Skeletal muscle tissue (tissue), 4 donors: ENCODE data around the gene ANGPTL4. TPM values are rescaled to one million over a fixed set of nuclear protein-coding genes. Genes with fewer than 3 reads are reported as not detected.
A peak's percentile ranks its signal among the peaks of the same experiment; 100 is the strongest.
"Not testable (repeated sequence)": the region's sequence is repeated elsewhere in the genome, so short reads cannot be mapped to it uniquely, and the experiment has no call there.

Experiments used
- H3K27ac ChIP-seq: one replicate; pipeline ENCODE4 v1.7.0; 2013; ENCODE audit warnings: mild to moderate bottlenecking, low read depth, low read length, inconsistent platforms
- H3K27me3 ChIP-seq, 3 donors: one replicate each; pipeline ENCODE4 v1.7.0; 2013; ENCODE audit warnings: low read length in 3 of 3; ENCODE audit not compliant: control insufficient read depth in 3 of 3, insufficient read depth in 3 of 3
- H3K36me3 ChIP-seq, 3 donors: one replicate each; pipeline ENCODE4 v1.7.0; 2013; ENCODE audit warnings: low read length in 3 of 3; ENCODE audit not compliant: control insufficient read depth in 3 of 3, insufficient read depth in 3 of 3
- H3K4me1 ChIP-seq, 3 donors: one replicate each; pipeline ENCODE4 v1.7.0; 2013; ENCODE audit warnings: low read length in 3 of 3, mild to moderate bottlenecking in 3 of 3; ENCODE audit not compliant: control insufficient read depth in 3 of 3, insufficient read depth in 3 of 3
- H3K4me3 ChIP-seq, 3 donors: one replicate each; pipeline ENCODE4 v1.7.0; 2013; ENCODE audit warnings: low read length in 3 of 3
- H3K9ac ChIP-seq, 3 donors: one replicate each; pipeline ENCODE4 v1.7.0; 2013; ENCODE audit warnings: low read length in 3 of 3, mild to moderate bottlenecking in 3 of 3, moderate library complexity in 2 of 3, low read depth in 1 of 3
- H3K9me3 ChIP-seq, 3 donors: one replicate each; pipeline ENCODE4 v1.7.0; 2013; ENCODE audit warnings: low read length in 3 of 3; ENCODE audit not compliant: control insufficient read depth in 3 of 3
- total RNA-seq: library from RNA; depleted of rRNA; stranded (reverse); fragments of >200 nt; gene quantifications from one replicate; pipeline ENCODE4 v1.2.3, GENCODE V29; 2014
- donor health status: Osteomylitis.

ANGPTL4 gene
- total RNA-seq, 1 donor from 2014 or later: 1.0 TPM

DNA sequence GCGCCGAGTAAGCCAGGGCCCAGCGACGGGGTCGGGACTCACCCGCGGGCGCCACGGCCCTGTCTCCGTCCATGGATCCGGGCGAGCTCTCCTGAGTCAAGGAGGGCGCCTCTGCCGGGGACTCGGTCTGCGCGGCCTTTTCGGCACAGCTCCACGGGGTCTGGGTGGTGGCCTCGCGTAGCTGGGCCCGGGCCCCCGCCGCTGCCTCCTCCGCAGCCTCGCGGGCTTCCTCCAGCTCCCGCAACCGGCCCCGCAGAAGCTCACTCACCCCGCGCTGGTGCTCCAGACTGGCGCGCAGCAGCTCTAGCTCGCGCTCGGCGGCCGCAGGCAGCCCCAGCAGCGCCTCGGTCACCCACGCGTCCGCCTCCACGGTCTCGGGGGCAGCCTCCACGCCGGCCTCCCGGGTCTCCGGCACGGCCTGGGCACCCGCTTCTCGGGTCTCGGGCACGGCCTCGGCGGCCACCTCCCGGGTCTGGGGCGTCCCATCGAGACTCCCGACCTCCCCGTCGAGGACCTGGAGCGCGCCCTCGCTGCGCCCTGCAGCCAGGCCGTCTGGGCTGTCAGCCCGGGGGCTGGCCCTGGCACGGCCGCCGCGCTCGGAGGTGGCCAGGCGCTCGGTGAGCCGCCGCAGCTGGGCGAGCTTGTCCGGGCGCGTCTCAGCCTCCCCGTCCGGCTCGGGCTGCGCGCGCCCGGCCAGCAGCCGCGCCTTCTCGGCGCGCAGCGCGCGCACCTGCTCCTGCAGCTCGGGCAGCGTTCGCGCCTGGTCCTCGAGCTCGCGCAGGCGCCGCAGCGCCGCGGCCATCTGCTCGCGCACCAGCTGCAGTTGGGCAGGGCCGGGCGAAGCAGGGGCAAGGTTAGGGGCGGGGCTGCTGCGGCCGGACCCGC lies 29.3 kb upstream of the ANGPTL4 start:
- Histone ChIP-seq H3K4me3 (peak overlapping the region in 2 of 3 donors; percentile 29 to 40), H3K4me1 (peaks cover 0 to 12% (median 9%) of the 10 kb centered on the region in 3 donors), H3K27ac (no peak overlapping the region)

GRCh38 chr19:8335343-8336071 lies 28.4 kb upstream of the ANGPTL4 start:
- Histone ChIP-seq H3K9me3 (no peaks in the 10 kb centered on the region), H3K36me3 (no peaks in the 10 kb centered on the region), H3K27me3 (peaks cover 20 to 47% (median 22%) of the 10 kb centered on the region in 3 donors), H3K27ac (no peak overlapping the region), H3K4me1 (peaks cover 0 to 16% (median 9%) of the 10 kb centered on the region in 3 donors), H3K4me3 (peak overlapping the region in 2 of 3 donors; percentile 29 to 40), H3K9ac (no peak overlapping the region)

More for the DNA sequence above, 29.3 kb upstream of the ANGPTL4 start:
- no peaks in the 10 kb centered on the region for H3K36me3 ChIP-seq
- H3K27me3 ChIP-seq: peaks cover 19 to 43% (median 20%) of the 10 kb centered on the region in 3 donors
- no peak overlapping the region for H3K9ac ChIP-seq
- no peaks in the 10 kb centered on the region for H3K9me3 ChIP-seq

DNA sequence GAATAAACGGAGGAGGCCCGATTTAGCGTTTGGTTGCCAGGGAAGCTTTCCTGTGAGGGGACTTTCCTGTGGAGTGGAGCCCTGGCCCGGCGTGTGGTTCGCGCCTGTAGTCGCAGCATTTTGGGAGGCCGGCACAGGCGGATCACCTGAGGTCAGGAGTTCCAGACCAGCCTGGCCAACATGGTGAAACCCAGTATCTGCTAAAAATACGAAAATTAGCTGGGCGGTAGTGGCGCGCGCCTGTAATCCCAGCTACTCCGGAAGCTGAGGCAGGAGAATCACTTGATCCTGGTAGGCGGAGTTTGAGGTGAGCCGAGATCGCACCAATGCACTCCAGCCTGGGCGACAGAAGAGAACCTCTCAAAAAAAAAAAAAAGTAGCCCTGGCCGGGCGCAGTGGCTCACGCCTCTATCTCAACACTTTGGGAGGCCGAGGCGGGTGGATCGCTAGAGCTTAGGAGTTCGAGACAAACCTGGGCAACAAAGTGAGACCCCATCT lies 27.8 kb upstream of the ANGPTL4 start:
- no peak overlapping the region for H3K27ac ChIP-seq

DNA sequence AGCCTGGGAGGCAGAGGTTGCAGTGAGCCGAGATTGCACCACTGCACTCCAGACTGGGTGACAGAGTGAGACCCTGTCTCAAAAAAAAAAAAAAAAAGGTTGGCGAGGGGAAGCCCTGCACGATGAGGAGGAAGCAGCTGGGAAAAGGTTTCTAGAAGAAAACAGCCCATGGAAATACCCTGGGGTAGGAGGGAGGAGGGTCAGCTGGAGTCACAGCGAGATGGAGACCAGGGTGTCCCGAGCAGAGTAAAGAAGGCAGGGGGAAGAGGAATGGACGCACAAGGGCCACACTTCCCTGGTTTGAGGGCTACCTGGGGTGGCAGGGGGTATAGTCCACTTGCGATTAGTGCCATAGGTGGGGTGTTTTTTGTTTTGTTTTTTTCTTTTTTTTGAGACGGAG lies 27.3 kb upstream of the ANGPTL4 start:
- Histone ChIP-seq H3K27me3 (peaks cover 20 to 52% (median 26%) of the 10 kb centered on the region in 3 donors), H3K4me1 (peaks cover 0 to 16% (median 9%) of the 10 kb centered on the region in 3 donors), H3K9me3 (no peaks in the 10 kb centered on the region), H3K4me3 (no peak overlapping the region), H3K36me3 (no peaks in the 10 kb centered on the region), H3K27ac (no peak overlapping the region), H3K9ac (no peak overlapping the region)

More for the DNA sequence above, 27.8 kb upstream of the ANGPTL4 start:
- Histone ChIP-seq H3K36me3 (no peaks in the 10 kb centered on the region), H3K4me1 (peaks cover 0 to 16% (median 9%) of the 10 kb centered on the region in 3 donors), H3K4me3 (no peak overlapping the region), H3K9me3 (no peaks in the 10 kb centered on the region), H3K9ac (no peak overlapping the region), H3K27me3 (peaks cover 20 to 52% (median 26%) of the 10 kb centered on the region in 3 donors)

- peaks cover 26 to 57% (median 26%) of the 10 kb centered on the region in 3 donors for H3K27me3 ChIP-seq
- no peaks in the 10 kb centered on the region for H3K36me3 ChIP-seq
- H3K27ac ChIP-seq: no peak overlapping the region
- no peak overlapping the region for H3K9ac ChIP-seq
- H3K9me3 ChIP-seq: no peaks in the 10 kb centered on the region
- H3K4me3 ChIP-seq: no peak overlapping the region
- peaks cover 0 to 16% (median 9%) of the 10 kb centered on the region in 3 donors for H3K4me1 ChIP-seq
Observed at GRCh38 chr19:8337728-8338127, 26.2 kb upstream of the ANGPTL4 start.

- H3K27me3 ChIP-seq: peaks cover 24 to 56% (median 26%) of the 10 kb centered on the region in 3 donors
- H3K9ac ChIP-seq: no peak overlapping the region
- no peaks in the 10 kb centered on the region for H3K36me3 ChIP-seq
- H3K27ac ChIP-seq: no peak overlapping the region
- no peaks in the 10 kb centered on the region for H3K9me3 ChIP-seq
- peaks cover 0 to 13% (median 8%) of the 10 kb centered on the region in 3 donors for H3K4me1 ChIP-seq
- H3K4me3 ChIP-seq: no peak overlapping the region
Observed at GRCh38 chr19:8338835-8339234, 25.1 kb upstream of the ANGPTL4 start.

- Histone ChIP-seq H3K36me3 (no peaks in the 10 kb centered on the region), H3K27me3 (peaks cover 19 to 46% (median 19%) of the 10 kb centered on the region in 3 donors), H3K9ac (peak overlapping the region in 1 of 3 donors; percentile 45), H3K9me3 (no peaks in the 10 kb centered on the region), H3K27ac (peak overlapping the region; percentile 86), H3K4me1 (peaks cover 0 to 8% (median 3%) of the 10 kb centered on the region in 3 donors), H3K4me3 (peak overlapping the region in 1 of 3 donors; percentile 22)
Observed at GRCh38 chr19:8340341-8341096, 23.4 kb upstream of the ANGPTL4 start.

GRCh38 chr19:8341504-8341903 lies 22.5 kb upstream of the ANGPTL4 start:
- not testable (repeated sequence) for H3K9ac ChIP-seq, H3K9me3 ChIP-seq, H3K36me3 ChIP-seq, H3K4me1 ChIP-seq
- Histone ChIP-seq H3K27ac (peak overlapping the region; percentile 86), H3K4me3 (peak overlapping the region in 1 of 3 donors; percentile 38), H3K27me3 (peaks cover 16 to 40% (median 19%) of the 10 kb centered on the region in 3 donors)

- Histone ChIP-seq H3K9ac (peak overlapping the region in 2 of 3 donors; percentile 56 to 68), H3K27ac (peak overlapping the region; percentile 86), H3K36me3 (no peaks in the 10 kb centered on the region), H3K27me3 (peaks cover 16 to 36% (median 19%) of the 10 kb centered on the region in 3 donors), H3K9me3 (no peaks in the 10 kb centered on the region), H3K4me1 (peaks cover 0 to 7% (median 3%) of the 10 kb centered on the region in 3 donors), H3K4me3 (peak overlapping the region; percentile 20 to 68 (median 51))
Observed at GRCh38 chr19:8342316-8342683, 21.7 kb upstream of the ANGPTL4 start.
